ENCODE data around the gene SPATA24. TPM values are rescaled to one million over a fixed set of nuclear protein-coding genes. Genes with fewer than 3 reads are reported as not detected.

The SPATA24 gene
- total and polyA plus RNA-seq, 8 donors = 0.92 to 10.1 (median 5.4) TPM; not detected in 3

DNA sequence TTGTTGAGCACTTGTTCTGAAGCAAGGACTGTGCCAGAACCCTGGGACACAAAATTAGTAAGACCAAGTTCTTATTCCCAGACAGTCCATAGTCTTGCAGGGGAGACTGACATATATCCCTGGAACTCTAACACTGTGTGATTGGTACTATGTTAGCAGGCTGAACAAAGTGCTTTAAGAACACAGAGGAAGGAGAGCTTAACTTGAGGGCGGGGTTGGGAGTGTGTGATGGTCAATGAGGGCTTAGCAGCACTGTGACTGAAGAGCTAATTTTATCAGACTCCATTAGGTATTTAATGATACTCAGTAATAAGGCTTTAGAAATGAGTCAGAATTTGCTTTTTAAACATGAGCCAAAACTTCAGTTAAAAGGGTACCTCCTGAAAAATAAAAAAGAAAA is 14.9 kb upstream of the SPATA24 start:
- no peaks in the 10 kb centered on the region for H3K9me3 ChIP-seq
- no peak for TF ChIP-seq EP300 (IDR thresholded peaks at IDR 0.05)
- TF ChIP-seq POLR2AphosphoS5 (IDR thresholded peaks at IDR 0.05) = no peak
- TF ChIP-seq POLR2A (IDR thresholded peaks at IDR 0.05) = no peak
- TF ChIP-seq, protein P1, sequence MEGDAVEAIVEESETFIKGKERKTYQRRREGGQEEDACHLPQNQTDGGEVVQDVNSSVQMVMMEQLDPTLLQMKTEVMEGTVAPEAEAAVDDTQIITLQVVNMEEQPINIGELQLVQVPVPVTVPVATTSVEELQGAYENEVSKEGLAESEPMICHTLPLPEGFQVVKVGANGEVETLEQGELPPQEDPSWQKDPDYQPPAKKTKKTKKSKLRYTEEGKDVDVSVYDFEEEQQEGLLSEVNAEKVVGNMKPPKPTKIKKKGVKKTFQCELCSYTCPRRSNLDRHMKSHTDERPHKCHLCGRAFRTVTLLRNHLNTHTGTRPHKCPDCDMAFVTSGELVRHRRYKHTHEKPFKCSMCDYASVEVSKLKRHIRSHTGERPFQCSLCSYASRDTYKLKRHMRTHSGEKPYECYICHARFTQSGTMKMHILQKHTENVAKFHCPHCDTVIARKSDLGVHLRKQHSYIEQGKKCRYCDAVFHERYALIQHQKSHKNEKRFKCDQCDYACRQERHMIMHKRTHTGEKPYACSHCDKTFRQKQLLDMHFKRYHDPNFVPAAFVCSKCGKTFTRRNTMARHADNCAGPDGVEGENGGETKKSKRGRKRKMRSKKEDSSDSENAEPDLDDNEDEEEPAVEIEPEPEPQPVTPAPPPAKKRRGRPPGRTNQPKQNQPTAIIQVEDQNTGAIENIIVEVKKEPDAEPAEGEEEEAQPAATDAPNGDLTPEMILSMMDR (IDR thresholded peaks at IDR 0.05) = no peak
- peaks cover 5 to 55% (median 39%) of the 10 kb centered on the region in 4 donors for H3K36me3 ChIP-seq
- no peaks in the 10 kb centered on the region for H3K27me3 ChIP-seq
- no peak overlapping the region for H3K4me3 ChIP-seq
- peaks cover 5 to 47% (median 26%) of the 10 kb centered on the region in 4 donors for H3K4me1 ChIP-seq
- WGBS, 5 donors = 83 to 100% (median 91%) methylated on average over 1 of the region's 1 CpG
- no peak for DNase-seq
- peak overlapping the region in 1 of 5 donors; percentile 30 for H3K27ac ChIP-seq
- intact Hi-C loops (cut with DNase I; ENCODE audit: low total_unique reads) = no loop called here

DNA sequence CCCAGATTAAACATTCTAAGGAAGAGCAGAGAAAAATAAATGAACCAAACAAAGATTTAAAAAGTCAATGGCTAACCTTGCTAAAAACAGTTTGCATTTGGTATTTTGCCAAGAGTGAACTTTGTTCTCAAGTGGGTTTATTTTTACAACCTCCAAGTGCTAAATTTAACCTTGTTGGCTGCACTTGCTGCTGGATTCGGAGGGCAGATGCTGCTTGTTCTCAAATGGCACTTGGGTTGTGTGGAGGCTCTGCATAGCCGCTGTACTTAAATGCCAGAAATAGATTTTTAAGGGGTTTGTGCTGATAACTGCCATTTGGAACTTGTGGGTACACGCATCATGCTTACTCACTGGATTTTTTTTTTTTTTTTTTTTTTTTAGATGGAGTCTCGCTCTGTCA is 13.3 kb upstream of the SPATA24 start:
- H3K4me1 ChIP-seq = peaks cover 5 to 47% (median 26%) of the 10 kb centered on the region in 4 donors
- H3K27ac ChIP-seq = peak overlapping the region in 3 of 5 donors; percentile 20 to 68 (median 42)
- peak in 1 of 2 donors; percentile 64 for DNase-seq
- H3K9me3 ChIP-seq = no peaks in the 10 kb centered on the region
- intact Hi-C loops (cut with DNase I; ENCODE audit: low total_unique reads) = no loop called here
- no peaks in the 10 kb centered on the region for H3K27me3 ChIP-seq
- 47 to 75% (median 66%) methylated on average over 4 of the region's 4 CpGs for WGBS, 5 donors
- peaks cover 5 to 60% (median 44%) of the 10 kb centered on the region in 4 donors for H3K36me3 ChIP-seq
- no peak overlapping the region for H3K4me3 ChIP-seq
- TF ChIP-seq, protein P1 (IDR thresholded peaks at IDR 0.05) = no peak
- TF ChIP-seq POLR2A (IDR thresholded peaks at IDR 0.05) (no peak), POLR2AphosphoS5 (IDR thresholded peaks at IDR 0.05) (peak in 1 of 3 donors; percentile 34), EP300 (IDR thresholded peaks at IDR 0.05) (no peak)

DNA sequence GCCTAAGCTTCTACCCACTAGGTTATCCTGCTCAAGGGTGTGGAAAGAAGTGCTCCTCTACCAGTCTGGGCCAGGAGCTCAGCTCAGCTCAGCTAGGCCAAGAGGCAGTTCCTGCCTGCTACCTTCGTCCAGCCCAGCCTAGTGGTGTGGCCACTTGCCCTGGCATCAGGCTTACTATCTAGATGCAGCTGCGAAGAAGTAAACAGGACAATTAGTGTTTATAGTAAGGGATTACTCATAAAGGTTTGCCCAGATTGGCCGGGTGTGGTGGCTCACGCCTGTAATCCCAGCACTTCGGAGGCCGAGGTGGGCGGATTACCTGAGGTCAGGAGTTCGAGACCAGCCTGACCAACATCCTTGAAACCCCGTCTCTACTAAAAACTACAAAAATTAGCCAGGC is 12.8 kb upstream of the SPATA24 start:
- Histone ChIP-seq H3K4me1 (peaks cover 5 to 47% (median 26%) of the 10 kb centered on the region in 4 donors), H3K9me3 (no peaks in the 10 kb centered on the region), H3K27me3 (no peaks in the 10 kb centered on the region), H3K4me3 (no peak overlapping the region), H3K27ac (peak overlapping the region in 2 of 5 donors; percentile 42 to 68), H3K36me3 (peaks cover 5 to 58% (median 47%) of the 10 kb centered on the region in 4 donors)
- intact Hi-C loops (cut with DNase I; ENCODE audit: low total_unique reads) = no loop called here
- no peak for TF ChIP-seq POLR2A (IDR thresholded peaks at IDR 0.05)
- TF ChIP-seq, protein P1 (IDR thresholded peaks at IDR 0.05) = no peak
- TF ChIP-seq POLR2AphosphoS5 (IDR thresholded peaks at IDR 0.05) = no peak
- TF ChIP-seq EP300 (IDR thresholded peaks at IDR 0.05) = no peak
- no peak for DNase-seq
- WGBS, 5 donors = 65 to 81% (median 71%) methylated on average over 9 of the region's 9 CpGs

DNA sequence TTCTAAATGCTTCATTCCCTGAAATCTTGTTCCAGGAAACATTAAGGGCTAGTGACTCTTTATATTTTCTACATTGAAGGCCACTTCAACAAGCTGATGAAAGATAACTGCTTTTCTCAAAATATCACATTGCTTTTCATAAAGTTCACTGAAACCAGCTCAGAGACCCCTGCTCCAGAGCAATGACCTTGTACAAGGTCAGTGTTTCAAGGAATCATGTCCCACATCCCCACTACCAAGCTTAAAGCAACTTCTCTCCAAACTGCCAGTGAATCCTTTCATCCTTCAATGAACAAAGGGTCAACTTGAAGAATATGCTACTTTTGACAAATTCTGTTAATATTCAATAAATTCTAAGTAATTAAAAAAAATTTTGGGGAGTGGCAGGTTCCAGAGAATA is 12.0 kb upstream of the SPATA24 start:
- DNase-seq = no peak
- H3K4me1 ChIP-seq = peaks cover 5 to 47% (median 26%) of the 10 kb centered on the region in 4 donors
- H3K27ac ChIP-seq = peak overlapping the region in 1 of 5 donors; percentile 68
- no peaks in the 10 kb centered on the region for H3K9me3 ChIP-seq
- no peaks in the 10 kb centered on the region for H3K27me3 ChIP-seq
- peaks cover 5 to 50% (median 41%) of the 10 kb centered on the region in 4 donors for H3K36me3 ChIP-seq
- intact Hi-C loops (cut with DNase I; ENCODE audit: low total_unique reads) = no loop called here
- TF ChIP-seq POLR2A (IDR thresholded peaks at IDR 0.05) = no peak
- TF ChIP-seq EP300 (IDR thresholded peaks at IDR 0.05) = no peak
- TF ChIP-seq, protein P1 (IDR thresholded peaks at IDR 0.05) = no peak
- no peak for TF ChIP-seq POLR2AphosphoS5 (IDR thresholded peaks at IDR 0.05)
- H3K4me3 ChIP-seq = no peak overlapping the region

Measured in stomach (tissue), 9 donors.